Activated CD8-positive, alpha-beta memory T cell treated with anti-CD3 and anti-CD28 coated beads, Interleukin-2, amount 50 U/mL, for 1 hour (primary cell): ENCODE data around the gene FRMD6.
"Not testable (repeated sequence)": the region's sequence is repeated elsewhere in the genome, so short reads cannot be mapped to it uniquely, and the experiment has no call there.

ENCODE experiments used
- DNase-seq: peaks from one replicate; pipeline ENCODE4 v3.0.0-alpha.2; 2020; ENCODE audit errors: extremely low read depth

The FRMD6 gene

DNA sequence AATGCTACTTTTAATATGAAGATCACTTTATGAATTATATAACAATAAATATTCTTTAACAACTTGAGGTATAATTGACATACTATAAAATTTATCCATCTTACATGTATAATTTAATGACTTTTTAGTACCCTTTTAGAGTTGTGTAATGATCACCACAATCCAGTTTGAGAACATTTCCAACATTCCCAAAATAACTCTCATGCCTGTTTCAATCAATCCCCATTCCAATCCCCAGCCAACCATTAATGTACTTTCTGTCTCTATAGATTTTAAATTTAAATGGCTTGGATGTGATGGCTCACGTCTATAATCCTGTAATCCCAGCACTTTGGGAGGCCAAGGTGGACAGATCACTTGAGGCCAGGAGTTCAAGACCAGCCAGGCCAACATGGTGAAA, 23.5 kb upstream of the FRMD6 start:
- no peak for DNase-seq

DNA sequence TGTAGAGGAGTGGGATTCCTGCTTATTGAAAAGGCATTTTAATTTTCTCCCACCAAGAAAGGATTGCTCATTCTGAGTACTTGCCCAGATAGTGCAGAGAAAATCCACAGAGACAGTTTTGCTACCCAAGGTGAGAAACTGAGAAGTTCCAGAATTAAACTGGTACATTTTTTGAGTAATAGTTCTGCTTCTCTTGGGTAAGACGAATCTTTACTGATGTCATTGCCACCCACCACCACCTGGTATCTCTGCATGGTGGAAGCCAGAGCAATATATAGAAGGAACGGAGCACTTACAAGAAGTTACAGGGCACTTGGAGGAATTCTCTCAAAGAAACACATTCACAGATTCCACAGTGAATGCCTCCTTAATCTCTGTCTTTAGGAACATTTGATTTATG, 20.7 kb upstream of the FRMD6 start:
- no peak for DNase-seq

- DNase-seq, result not testable (repeated sequence)
Observed at GRCh38 chr14:51633298-51633697, 18.4 kb upstream of the FRMD6 start.

DNA sequence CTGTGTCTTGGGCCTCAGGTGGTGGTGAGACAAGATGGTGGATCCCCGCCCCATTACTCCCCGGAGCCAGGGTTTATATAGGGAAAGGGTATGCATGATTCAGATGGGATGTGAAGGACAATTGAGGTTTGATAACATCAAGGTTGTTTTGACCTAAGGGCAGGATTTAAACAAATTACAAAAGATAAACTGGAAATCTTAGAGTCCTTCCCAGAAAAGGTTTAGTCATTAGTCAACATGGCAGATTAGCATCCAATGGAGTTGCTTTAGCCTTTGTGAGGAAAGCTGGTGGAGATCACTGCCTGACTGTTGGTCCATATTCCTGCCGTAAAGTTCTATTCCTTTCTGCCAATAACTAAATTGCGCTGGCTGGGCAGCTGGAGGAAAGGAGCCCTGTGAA, 15.6 kb upstream of the FRMD6 start:
- DNase-seq, result no peak

- no peak for DNase-seq
Observed at GRCh38 chr14:51638071-51638944, 13.4 kb upstream of the FRMD6 start.

DNA sequence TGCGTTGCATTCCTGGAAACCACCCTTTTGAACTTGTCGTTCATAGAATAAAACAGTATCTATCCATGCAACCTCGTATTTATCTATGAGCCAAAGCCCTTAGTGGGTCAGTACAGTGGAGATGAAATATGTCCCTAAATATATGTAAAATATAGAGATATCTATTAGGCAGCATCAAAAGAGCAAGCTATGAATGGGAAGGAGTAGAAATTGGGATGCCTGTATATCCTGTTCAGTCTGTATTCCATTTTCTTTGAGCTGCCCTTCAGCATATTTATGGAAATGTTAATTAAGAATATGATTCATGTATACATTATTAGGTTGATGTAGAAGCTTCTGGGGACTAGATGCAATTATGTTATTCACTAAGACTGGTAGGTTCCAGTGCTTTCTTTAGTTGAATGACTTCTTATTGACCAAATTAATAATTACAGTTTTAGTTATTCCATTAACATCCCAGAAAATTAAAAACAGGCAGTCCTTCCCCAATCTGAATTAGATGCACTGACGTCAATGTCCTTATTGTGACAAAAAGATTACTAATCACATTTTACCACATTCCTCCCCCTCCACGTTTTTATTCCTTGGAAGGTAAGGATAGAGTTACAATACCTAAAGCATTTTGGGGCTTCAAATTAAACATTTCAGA, 11.9 kb upstream of the FRMD6 start:
- no peak for DNase-seq

- no peak for DNase-seq
Observed at GRCh38 chr14:51643140-51643539, 8.6 kb upstream of the FRMD6 start.

DNA sequence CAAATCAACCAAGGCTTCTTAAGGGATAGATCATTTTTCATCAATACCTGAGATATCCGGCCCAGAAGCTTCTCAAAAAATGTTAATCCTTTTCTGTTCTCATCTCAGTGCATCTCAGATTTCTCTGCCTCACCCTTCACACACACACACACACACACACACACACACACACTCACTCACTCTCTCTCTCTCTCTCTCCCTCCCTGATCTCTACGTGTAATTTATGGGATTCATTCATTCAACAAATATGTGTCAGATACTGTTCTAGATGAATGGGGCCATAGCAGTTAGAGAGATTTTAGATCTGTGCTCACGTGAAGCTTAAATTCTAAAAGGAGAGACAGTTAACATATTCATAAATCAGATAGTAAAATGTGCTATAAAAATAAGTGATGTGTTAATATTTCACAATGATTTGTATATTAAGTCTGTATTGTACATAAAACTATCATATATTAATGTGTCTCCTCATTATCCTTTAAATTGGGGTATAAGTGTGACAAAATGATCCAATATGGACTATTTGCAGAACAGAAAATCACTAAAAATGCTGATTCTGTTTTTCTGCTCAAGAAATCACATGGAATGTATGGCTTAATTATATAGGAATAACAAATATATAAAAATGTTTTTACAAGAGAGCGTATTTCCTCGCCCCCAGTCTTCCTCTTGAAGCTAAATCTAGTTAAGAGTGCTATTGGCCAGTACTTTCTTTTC, 7.3 kb upstream of the FRMD6 start:
- DNase-seq, result no peak

DNA sequence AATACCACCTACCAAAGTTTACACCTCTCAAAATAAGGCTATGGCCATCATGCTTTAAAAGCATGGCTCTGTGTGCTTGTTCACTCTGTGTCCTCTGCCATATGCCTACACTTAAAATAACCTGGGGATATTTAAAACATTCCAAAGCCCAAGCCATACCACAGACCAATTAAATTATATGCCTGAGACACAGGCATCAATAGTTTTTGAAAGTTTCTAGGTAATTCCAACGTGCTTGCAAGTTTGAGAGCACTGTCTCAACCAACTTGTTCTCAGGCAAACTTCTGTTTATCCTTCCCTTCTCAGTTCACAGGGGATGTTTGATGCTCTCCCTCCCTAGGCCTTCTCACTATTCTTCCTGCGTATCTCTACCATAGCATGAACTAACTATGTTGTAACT, 3.4 kb upstream of the FRMD6 start:
- DNase-seq, result no peak

GRCh38 chr14:51650716-51651387, 858 bp upstream of the FRMD6 start:
- no peak for DNase-seq

DNA sequence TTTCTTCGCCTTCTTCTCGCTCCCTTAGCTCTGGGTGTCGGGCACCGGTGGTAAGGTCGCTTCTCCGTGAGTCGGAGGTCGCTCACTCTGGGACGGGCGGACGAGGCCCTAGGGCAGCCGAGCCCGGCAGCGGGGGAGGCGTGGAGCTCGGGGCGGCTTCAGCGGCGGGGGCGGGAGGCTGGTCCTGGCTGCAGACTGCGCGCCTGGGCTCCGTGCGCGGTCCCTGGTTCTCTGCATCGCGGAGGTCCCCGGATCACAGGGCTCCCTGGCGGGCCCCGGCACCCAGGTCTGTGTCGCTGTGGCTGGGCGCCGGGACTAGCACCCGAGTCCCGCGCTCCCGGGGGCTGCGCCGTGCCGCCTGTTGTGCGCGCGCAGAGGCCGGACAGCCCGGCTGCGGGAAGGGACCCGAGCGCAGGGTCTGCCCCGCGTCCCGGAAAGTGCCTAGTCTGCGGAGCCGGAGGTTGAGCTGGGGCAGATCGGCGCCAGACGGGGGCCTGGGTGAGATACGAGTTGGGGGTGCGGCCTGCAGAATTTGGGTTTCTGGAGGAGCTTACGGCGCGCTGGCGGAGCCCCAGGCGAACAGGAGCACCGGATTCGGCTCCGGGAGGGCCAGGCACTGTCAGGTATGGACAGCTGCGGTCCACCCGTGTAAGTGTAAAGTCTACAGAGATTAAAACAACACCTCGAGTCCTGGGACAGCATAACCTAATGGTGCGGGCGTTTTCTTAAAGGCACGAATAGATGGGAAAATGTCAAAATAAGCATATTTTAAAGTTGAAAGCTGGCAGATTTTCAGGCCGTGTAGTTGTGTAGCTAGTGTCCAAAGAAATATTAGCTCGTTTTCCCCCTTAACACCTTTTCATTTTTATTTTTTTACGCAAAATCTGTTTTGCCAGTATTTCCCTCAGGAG, 713 bp downstream of the FRMD6 start:
- DNase-seq, result peak; percentile 4

DNA sequence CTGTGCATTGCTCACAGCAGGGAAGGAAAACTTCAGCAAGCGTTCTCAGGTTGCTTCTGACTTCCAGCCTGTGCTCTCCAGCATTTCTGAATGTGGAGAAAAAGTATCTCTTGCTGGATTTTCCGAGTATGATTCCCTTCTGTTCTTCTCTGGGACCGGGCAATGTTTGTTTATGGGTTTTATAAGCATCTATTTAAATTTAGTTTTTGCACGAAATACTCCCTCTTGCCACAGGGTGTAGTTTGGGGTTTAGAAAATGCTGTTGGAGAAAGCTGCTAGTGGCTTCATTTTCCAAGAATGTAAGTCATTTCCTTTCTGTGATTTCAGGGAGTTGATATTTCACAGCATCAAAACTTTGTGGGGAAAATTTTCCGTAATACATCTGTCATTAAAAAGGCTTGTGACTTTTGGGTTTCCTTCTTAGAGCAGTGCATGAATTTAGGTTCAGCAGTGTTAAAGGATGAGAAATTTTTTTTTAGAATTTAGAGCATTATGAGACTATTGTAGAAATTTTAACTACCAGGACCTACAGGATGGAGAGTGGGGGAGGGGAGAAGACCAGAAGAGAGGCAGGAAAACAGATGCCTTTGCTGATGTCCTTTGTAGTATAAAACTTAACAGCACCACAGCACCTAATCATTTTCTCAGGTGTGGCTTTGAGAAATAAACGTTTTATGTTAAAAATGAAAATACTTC, 1.5 kb downstream of the FRMD6 start:
- DNase-seq, result no peak

GRCh38 chr14:51653775-51654532, 2.2 kb downstream of the FRMD6 start:
- DNase-seq, result no peak

- no peak for DNase-seq
Observed at GRCh38 chr14:51654533-51654845, 2.8 kb downstream of the FRMD6 start.

DNA sequence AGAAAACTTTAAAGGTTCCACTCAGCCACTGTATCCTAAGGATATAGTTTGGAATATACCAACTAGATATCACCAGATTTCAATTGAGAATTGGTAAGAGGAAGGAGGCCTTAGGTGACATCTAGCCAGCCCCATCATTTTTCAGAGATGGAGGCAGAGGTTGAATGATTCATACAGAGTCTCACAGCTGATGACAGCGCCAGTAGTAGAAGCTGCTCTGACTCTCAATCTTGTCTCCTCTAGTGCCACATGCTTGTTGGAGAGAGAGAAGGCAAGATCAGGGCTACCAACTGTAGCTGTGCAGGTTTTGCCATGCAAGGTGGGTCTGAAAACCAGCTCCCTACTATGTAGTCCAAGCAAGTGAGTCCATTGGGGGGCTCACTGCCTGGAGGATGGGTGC, 6.1 kb downstream of the FRMD6 start:
- no peak for DNase-seq

- DNase-seq, result no peak
Observed at GRCh38 chr14:51658441-51659173, 6.9 kb downstream of the FRMD6 start.

GRCh38 chr14:51660741-51661140, 9.0 kb downstream of the FRMD6 start:
- DNase-seq, result no peak

- no peak for DNase-seq
Observed at GRCh38 chr14:51661504-51661903, 9.8 kb downstream of the FRMD6 start.

DNA sequence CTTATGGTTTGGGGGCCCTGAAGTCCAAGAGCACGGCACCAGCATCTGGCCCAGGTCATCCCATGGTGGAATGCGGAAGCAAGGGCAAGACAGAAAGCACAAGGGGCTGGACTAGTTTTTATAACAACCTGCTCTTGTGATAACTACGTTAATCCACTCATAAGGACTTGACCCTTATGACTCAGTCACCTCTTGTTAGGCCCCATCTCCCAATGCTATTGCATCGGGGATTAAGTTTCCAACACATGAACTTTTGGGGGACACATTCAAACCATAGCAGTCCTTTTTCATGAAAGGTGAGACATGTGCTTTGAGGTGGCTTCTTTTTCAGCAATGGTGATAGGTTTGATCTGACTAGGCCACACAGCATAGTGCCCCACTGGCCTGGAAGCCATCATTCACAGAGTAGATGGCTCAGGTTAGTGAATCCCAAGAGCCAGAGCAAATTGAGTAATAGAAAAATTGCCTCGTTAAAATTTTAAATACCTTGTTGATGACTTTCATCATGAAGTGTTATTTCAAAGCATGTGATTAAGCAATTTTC, 12.1 kb downstream of the FRMD6 start:
- DNase-seq, result no peak
